ENCODE measurements around the gene FAM185A.
"Not testable (repeated sequence)": the region's sequence is repeated elsewhere in the genome, so short reads cannot be mapped to it uniquely, and the experiment has no call there.

FAM185A gene

GRCh38 chr7:102776217-102776616, 27.4 kb downstream of the FAM185A start:
- in situ Hi-C loops (cut with MboI; ENCODE audit: low sequenced_read_pairs), result not testable (repeated sequence)

- in situ Hi-C loops (cut with MboI; ENCODE audit: low sequenced_read_pairs), result not testable (repeated sequence)
Observed at GRCh38 chr7:102778663-102779062, 29.9 kb downstream of the FAM185A start.

GRCh38 chr7:102780926-102781325, 32.1 kb downstream of the FAM185A start:
- in situ Hi-C loops (cut with MboI; ENCODE audit: low sequenced_read_pairs), result not testable (repeated sequence)

GRCh38 chr7:102788770-102789169, 40.0 kb downstream of the FAM185A start:
- in situ Hi-C loops (cut with MboI; ENCODE audit: low sequenced_read_pairs), result not testable (repeated sequence)

GRCh38 chr7:102790364-102791100, 41.7 kb downstream of the FAM185A start:
- in situ Hi-C loops (cut with MboI; ENCODE audit: low sequenced_read_pairs), result not testable (repeated sequence)

- in situ Hi-C loops (cut with MboI; ENCODE audit: low sequenced_read_pairs), result not testable (repeated sequence)
Observed at GRCh38 chr7:102791367-102791766, 42.6 kb downstream of the FAM185A start.

GRCh38 chr7:102791831-102792230, 43.0 kb downstream of the FAM185A start:
- in situ Hi-C loops (cut with MboI; ENCODE audit: low sequenced_read_pairs), result not testable (repeated sequence)

- in situ Hi-C loops (cut with MboI; ENCODE audit: low sequenced_read_pairs), result not testable (repeated sequence)
Observed at GRCh38 chr7:102794567-102794966, 45.8 kb downstream of the FAM185A start.

- in situ Hi-C loops (cut with MboI; ENCODE audit: low sequenced_read_pairs), result not testable (repeated sequence)
Observed at GRCh38 chr7:102795987-102796595, 47.3 kb downstream of the FAM185A start.

- in situ Hi-C loops (cut with MboI; ENCODE audit: low sequenced_read_pairs), result no loop called here
Observed at GRCh38 chr7:102806613-102807012, 57.8 kb downstream of the FAM185A start.

GRCh38 chr7:102810916-102811315, 62.1 kb downstream of the FAM185A start:
- in situ Hi-C loops (cut with MboI; ENCODE audit: low sequenced_read_pairs), result no loop called here

GRCh38 chr7:102811942-102812678, 63.3 kb downstream of the FAM185A start:
- in situ Hi-C loops (cut with MboI; ENCODE audit: low sequenced_read_pairs), result no loop called here

GRCh38 chr7:102813191-102814024, 64.6 kb downstream of the FAM185A start:
- in situ Hi-C loops (cut with MboI; ENCODE audit: low sequenced_read_pairs), result no loop called here

- in situ Hi-C loops (cut with MboI; ENCODE audit: low sequenced_read_pairs), result no loop called here
Observed at GRCh38 chr7:102814025-102814471, 65.2 kb downstream of the FAM185A start.

GRCh38 chr7:102817616-102818573, 69.1 kb downstream of the FAM185A start:
- in situ Hi-C loops (cut with MboI; ENCODE audit: low sequenced_read_pairs), result no loop called here

GRCh38 chr7:102819151-102819550, 70.4 kb downstream of the FAM185A start:
- in situ Hi-C loops (cut with MboI; ENCODE audit: low sequenced_read_pairs), result no loop called here

- in situ Hi-C loops (cut with MboI; ENCODE audit: low sequenced_read_pairs), result no loop called here
Observed at GRCh38 chr7:102821994-102822747, 73.4 kb downstream of the FAM185A start.

GRCh38 chr7:102823390-102824119, 74.8 kb downstream of the FAM185A start:
- in situ Hi-C loops (cut with MboI; ENCODE audit: low sequenced_read_pairs), result no loop called here

Measured in HL-60/S4 treated with retinoic acid at 250 ng/mL for 4 days and 3 days (cell line).